Activated naive CD4-positive, alpha-beta T cell treated with anti-CD3 and anti-CD28 coated beads, Interleukin-2, amount 50 U/mL, for 72 hours (primary cell): Measurements from ENCODE around the gene SCN8A. TPM values are rescaled to one million over a fixed set of nuclear protein-coding genes. Genes with fewer than 3 reads are reported as not detected.
"Not testable (repeated sequence)": the region's sequence is repeated elsewhere in the genome, so short reads cannot be mapped to it uniquely, and the experiment has no call there.

Experiments used
- ATAC-seq, 2 donors: fragments of 150-1000 bp; cut with Tn5 transposase; 2 replicates each; pipeline ENCODE4 v1.10.0; 2021; ENCODE audit warnings: mild to moderate bottlenecking in 2 of 2, moderate library complexity in 2 of 2
- DNase-seq, 2 donors: peaks; one replicate each; pipeline ENCODE4 v3.0.0; 2021 to 2022; ENCODE audit warnings: low spot score in 2 of 2
- H3K27ac Mint-ChIP-seq, 2 donors: one replicate each; pipeline ENCODE4 v1.8.0; 2022; ENCODE audit warnings: mild to moderate bottlenecking in 2 of 2, mixed read lengths in 2 of 2
- H3K36me3 Mint-ChIP-seq, 2 donors: one replicate each; pipeline ENCODE4 v1.8.0; 2022; ENCODE audit warnings: mixed read lengths in 2 of 2
- H3K9me3 Mint-ChIP-seq, 2 donors: one replicate each; pipeline ENCODE4 v1.8.0; 2022; ENCODE audit warnings: mixed read lengths in 2 of 2
- total RNA-seq, 2 donors: library from RNA; stranded (reverse); gene quantifications; one replicate each; pipeline ENCODE4 v1.2.3, GENCODE V29; 2022

SCN8A gene
- total RNA-seq: 1 to 10 TPM in 1 of 2 donors, under 1 TPM in 1; 0.84 to 1.5 TPM

GRCh38 chr12:51591016-51591901 lies at the start of gene SCN8A:
TSS of gene SCN8A (plus strand) at chr12:51591233. CDS start at chr12:51662818, 71,585 bp downstream.
- Mint-ChIP-seq H3K9me3 (no peaks in the 10 kb centered on the region), H3K36me3 (peaks cover 0 to 5% of the 10 kb centered on the region in 2 donors), H3K27ac (peak within 1 kb of the TSS; percentile 52 to 78)
- ATAC-seq (peak; percentile 73 to 74), DNase-seq (peak; percentile 36 to 57)

DNA sequence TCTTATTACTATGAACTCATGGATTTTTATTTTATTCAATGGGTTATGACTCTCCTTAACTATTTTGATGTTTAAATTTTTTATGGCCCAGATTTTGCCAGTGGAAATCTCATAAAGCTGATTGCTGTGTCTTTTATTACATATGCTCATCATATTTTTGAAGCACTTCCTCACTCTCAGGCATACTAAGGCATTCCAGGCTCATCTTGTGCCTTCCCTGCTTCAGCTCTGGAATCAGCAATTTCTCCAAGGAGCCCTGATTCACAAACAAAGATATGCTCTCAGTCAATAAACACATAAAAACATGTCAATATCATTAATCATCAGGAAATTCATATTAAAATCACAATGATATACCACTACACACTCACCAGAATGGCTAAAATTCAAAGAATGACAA lies 44.9 kb upstream of the SCN8A start:
- peaks cover 0 to 3% of the 10 kb centered on the region in 2 donors for H3K9me3 Mint-ChIP-seq
- ATAC-seq: no peak
- peaks cover 0 to 4% of the 10 kb centered on the region in 2 donors for H3K36me3 Mint-ChIP-seq
- no peak overlapping the region for H3K27ac Mint-ChIP-seq
- DNase-seq: no peak

GRCh38 chr12:51547606-51548005 lies 43.4 kb upstream of the SCN8A start:
- H3K27ac Mint-ChIP-seq: no peak overlapping the region
- no peak for ATAC-seq
- H3K36me3 Mint-ChIP-seq: peaks cover 0 to 4% of the 10 kb centered on the region in 2 donors
- DNase-seq: no peak
- peaks cover 0 to 3% of the 10 kb centered on the region in 2 donors for H3K9me3 Mint-ChIP-seq

DNA sequence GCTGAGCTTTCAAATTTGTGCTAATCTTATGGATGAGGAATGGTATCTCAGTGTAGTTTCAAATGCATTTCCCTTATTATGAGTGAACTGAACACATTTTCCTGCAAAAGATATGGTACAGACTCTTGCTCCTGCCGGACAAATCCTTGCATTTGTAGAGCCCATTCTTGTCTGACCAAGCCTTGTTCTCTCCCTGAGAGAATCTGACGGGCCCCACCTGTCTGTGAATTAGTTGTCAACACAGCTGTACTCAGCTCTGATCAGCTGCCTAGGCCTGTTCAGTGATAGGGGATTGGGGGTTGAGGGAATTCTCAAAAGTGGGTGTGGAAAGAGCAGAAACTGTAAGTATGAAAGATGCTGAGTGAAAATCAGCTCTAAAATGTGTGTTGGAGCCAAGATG lies 42.8 kb upstream of the SCN8A start:
- ATAC-seq (no peak), DNase-seq (no peak)
- H3K9me3 Mint-ChIP-seq: peaks cover 0 to 3% of the 10 kb centered on the region in 2 donors
- peaks cover 0 to 4% of the 10 kb centered on the region in 2 donors for H3K36me3 Mint-ChIP-seq
- no peak overlapping the region for H3K27ac Mint-ChIP-seq

GRCh38 chr12:51549637-51550036 lies 41.4 kb upstream of the SCN8A start:
- Mint-ChIP-seq H3K9me3 (no peaks in the 10 kb centered on the region), H3K36me3 (no peaks in the 10 kb centered on the region), H3K27ac (no peak overlapping the region)
- DNase-seq (no peak), ATAC-seq (no peak)

GRCh38 chr12:51568271-51569032 lies 22.6 kb upstream of the SCN8A start:
- H3K9me3 Mint-ChIP-seq, H3K27ac Mint-ChIP-seq, ATAC-seq, DNase-seq, H3K36me3 Mint-ChIP-seq: not testable (repeated sequence)

GRCh38 chr12:51579321-51579850 lies 11.6 kb upstream of the SCN8A start:
- ATAC-seq (no peak), DNase-seq (no peak)
- Mint-ChIP-seq H3K27ac (no peak overlapping the region), H3K9me3 (no peaks in the 10 kb centered on the region), H3K36me3 (peaks cover 0 to 6% of the 10 kb centered on the region in 2 donors)

- no peak for DNase-seq
- Mint-ChIP-seq H3K36me3 (peaks cover 0 to 5% of the 10 kb centered on the region in 2 donors), H3K27ac (no peak overlapping the region), H3K9me3 (no peaks in the 10 kb centered on the region)
- ATAC-seq: no peak
These were observed 2.0 kb upstream of the SCN8A start for GRCh38 chr12:51589060-51589459.

DNA sequence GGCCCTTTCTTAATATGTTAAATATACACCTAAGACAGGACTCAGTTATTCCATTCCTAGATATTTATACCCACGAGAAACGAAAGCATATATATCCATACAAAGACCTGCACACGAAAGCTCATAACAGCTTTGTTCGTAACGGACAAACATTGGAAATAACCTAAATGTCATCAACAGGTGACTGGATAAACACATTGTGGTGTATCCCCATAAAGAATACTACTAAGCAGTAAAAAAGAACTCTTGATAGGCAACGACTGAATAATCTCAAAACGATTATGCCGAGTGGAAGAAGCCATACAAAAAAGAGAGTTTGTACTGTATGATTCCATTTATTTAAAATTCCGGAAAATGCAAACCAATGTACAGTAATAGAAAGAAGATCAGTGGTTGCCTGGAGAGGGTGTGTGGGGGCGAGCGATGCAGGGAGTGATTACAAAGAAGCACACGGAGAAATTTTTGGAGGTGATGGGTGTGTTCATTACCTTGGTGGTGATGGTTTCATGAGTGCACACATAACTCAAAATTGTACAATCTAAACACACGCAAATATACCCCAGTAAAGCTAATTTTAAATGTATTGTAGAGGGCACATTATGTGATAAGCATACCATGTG lies 1.4 kb upstream of the SCN8A start:
- H3K9me3 Mint-ChIP-seq: no peaks in the 10 kb centered on the region
- H3K36me3 Mint-ChIP-seq: peaks cover 0 to 5% of the 10 kb centered on the region in 2 donors
- ATAC-seq (no peak), DNase-seq (no peak)
- H3K27ac Mint-ChIP-seq: peak overlapping the region in 1 of 2 donors; percentile 78

GRCh38 chr12:51590347-51591015 lies 552 bp upstream of the SCN8A start:
- Mint-ChIP-seq H3K36me3 (peaks cover 0 to 5% of the 10 kb centered on the region in 2 donors), H3K9me3 (no peaks in the 10 kb centered on the region), H3K27ac (peak overlapping the region; percentile 52 to 78)
- DNase-seq (peak; percentile 78 to 86), ATAC-seq (peak; percentile 92 to 93)

DNA sequence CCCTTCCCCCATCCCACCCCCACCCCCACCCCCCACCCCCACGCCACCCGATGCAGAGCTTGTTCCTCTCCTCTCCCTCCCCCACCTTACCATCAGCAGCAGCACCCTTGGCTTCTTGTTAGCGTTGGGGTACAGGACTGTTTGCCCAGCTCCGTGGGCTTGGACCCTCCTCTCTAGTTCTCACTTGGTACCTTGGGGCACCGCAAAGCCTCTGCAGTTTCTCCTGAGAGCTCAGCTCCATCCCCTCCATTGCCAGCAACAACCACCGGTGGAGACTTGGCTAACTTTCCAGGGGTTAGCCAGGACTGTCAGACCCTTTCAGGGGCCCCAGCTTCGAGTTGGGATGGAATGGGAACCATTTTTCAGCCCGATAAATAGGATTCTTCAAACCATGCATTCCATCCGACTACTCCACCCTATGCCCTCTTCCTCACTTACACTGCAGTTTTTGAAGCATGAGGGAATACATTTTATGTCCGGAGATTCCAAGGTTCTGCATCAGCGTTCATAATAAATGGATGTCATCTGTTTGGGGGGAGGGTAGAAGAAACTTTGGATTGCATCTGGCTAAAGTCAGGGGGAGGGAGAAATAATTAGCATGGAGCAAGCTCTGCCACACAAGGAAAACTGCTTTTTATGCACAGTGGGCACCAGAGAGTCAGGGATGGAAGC lies 1.1 kb downstream of the SCN8A start:
- H3K36me3 Mint-ChIP-seq: peaks cover 0 to 5% of the 10 kb centered on the region in 2 donors
- ATAC-seq (no peak), DNase-seq (no peak)
- H3K9me3 Mint-ChIP-seq: no peaks in the 10 kb centered on the region
- H3K27ac Mint-ChIP-seq: no peak overlapping the region

- no peak for ATAC-seq
- DNase-seq: no peak
- H3K9me3 Mint-ChIP-seq: no peaks in the 10 kb centered on the region
- H3K27ac Mint-ChIP-seq: no peak overlapping the region
- peaks cover 0 to 5% of the 10 kb centered on the region in 2 donors for H3K36me3 Mint-ChIP-seq
These were observed 2.0 kb downstream of the SCN8A start for GRCh38 chr12:51593021-51593420.

- H3K27ac Mint-ChIP-seq: no peak overlapping the region
- peak in 1 of 2 donors; percentile 30 for DNase-seq
- ATAC-seq: no peak
- no peaks in the 10 kb centered on the region for H3K9me3 Mint-ChIP-seq
- H3K36me3 Mint-ChIP-seq: peaks cover 0 to 5% of the 10 kb centered on the region in 2 donors
These were observed 2.5 kb downstream of the SCN8A start for GRCh38 chr12:51593539-51593938.

GRCh38 chr12:51598156-51598555 lies 7.1 kb downstream of the SCN8A start:
- no peak for DNase-seq

DNA sequence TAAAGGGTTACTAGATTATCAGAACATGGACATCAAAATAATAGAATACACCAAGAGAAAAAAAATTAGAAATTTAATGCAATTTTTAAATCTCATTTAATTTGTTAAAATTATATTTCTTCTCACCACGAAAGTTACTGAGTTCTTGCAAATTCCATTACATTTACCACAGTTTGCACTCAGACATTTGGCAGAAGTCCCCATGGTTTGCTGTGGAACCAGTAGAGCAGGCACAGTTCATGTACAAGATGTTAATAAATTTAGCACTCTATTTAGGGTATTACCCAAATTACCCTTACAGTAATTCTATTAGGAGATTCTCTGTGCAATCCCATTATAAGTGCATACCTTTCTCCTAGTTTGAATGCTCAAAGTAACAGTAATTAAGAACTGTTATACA lies 9.7 kb downstream of the SCN8A start:
- no peaks in the 10 kb centered on the region for H3K36me3 Mint-ChIP-seq

More at GRCh38 chr12:51598156-51598555, 7.1 kb downstream of the SCN8A start:
- H3K9me3 Mint-ChIP-seq: no peaks in the 10 kb centered on the region
- no peaks in the 10 kb centered on the region for H3K36me3 Mint-ChIP-seq
- ATAC-seq: no peak
- no peak overlapping the region for H3K27ac Mint-ChIP-seq

GRCh38 chr12:51601241-51601640 lies 10.2 kb downstream of the SCN8A start:
- ATAC-seq: no peak
- Mint-ChIP-seq H3K9me3 (no peaks in the 10 kb centered on the region), H3K27ac (no peak overlapping the region), H3K36me3 (no peaks in the 10 kb centered on the region)
- DNase-seq: no peak

More for the DNA sequence above, 9.7 kb downstream of the SCN8A start:
- no peaks in the 10 kb centered on the region for H3K9me3 Mint-ChIP-seq
- no peak for DNase-seq
- no peak overlapping the region for H3K27ac Mint-ChIP-seq
- ATAC-seq: no peak
